OCI-M1 (cell line): ENCODE measurements around the gene ABCC8.

Source experiments
- DNase-seq: peaks from one replicate; lab custom pipeline; 2025; lab: John Stamatoyannopoulos, UW

ABCC8 gene

GRCh38 chr11:17505146-17505545 lies 28.5 kb upstream of the ABCC8 start:
- DNase-seq = no peak

GRCh38 chr11:17504330-17505107 lies 27.9 kb upstream of the ABCC8 start:
- DNase-seq = peak; percentile 82

- DNase-seq = no peak
Measured at GRCh38 chr11:17502630-17503029, 26.0 kb upstream of the ABCC8 start.

- no peak for DNase-seq
Measured at GRCh38 chr11:17500673-17501072, 24.0 kb upstream of the ABCC8 start.

GRCh38 chr11:17498475-17498874 lies 21.8 kb upstream of the ABCC8 start:
- peak; percentile 42 for DNase-seq

- DNase-seq = peak; percentile 29
Measured at GRCh38 chr11:17498058-17498457, 21.4 kb upstream of the ABCC8 start.

GRCh38 chr11:17496406-17496805 lies 19.8 kb upstream of the ABCC8 start:
- no peak for DNase-seq

- DNase-seq = no peak
Measured at GRCh38 chr11:17494019-17494418, 17.4 kb upstream of the ABCC8 start.

- DNase-seq = no peak
Measured at GRCh38 chr11:17490938-17491337, 14.3 kb upstream of the ABCC8 start.

GRCh38 chr11:17490232-17490631 lies 13.6 kb upstream of the ABCC8 start:
- DNase-seq = no peak

GRCh38 chr11:17489751-17490150 lies 13.1 kb upstream of the ABCC8 start:
- DNase-seq = no peak

- no peak for DNase-seq
Measured at GRCh38 chr11:17488563-17488962, 11.9 kb upstream of the ABCC8 start.

- no peak for DNase-seq
Measured at GRCh38 chr11:17486646-17487045, 10.0 kb upstream of the ABCC8 start.

GRCh38 chr11:17483505-17483904 lies 6.9 kb upstream of the ABCC8 start:
- DNase-seq = no peak

GRCh38 chr11:17481905-17482304 lies 5.3 kb upstream of the ABCC8 start:
- no peak for DNase-seq

GRCh38 chr11:17479284-17480214 lies 2.9 kb upstream of the ABCC8 start:
- DNase-seq = no peak

- no peak for DNase-seq
Measured at GRCh38 chr11:17478070-17478469, 1.4 kb upstream of the ABCC8 start.

GRCh38 chr11:17477361-17477760 lies 716 bp upstream of the ABCC8 start:
- no peak for DNase-seq

- no peak for DNase-seq
Measured at GRCh38 chr11:17477084-17477333, 364 bp upstream of the ABCC8 start.

- no peak for DNase-seq
Measured at GRCh38 chr11:17475666-17476316, 854 bp downstream of the ABCC8 start.

- peak; percentile 24 for DNase-seq
Measured at GRCh38 chr11:17473071-17473744, 3.4 kb downstream of the ABCC8 start.

GRCh38 chr11:17472467-17472866 lies 4.2 kb downstream of the ABCC8 start:
- DNase-seq = no peak
